ENCODE data around the gene TSPAN11. TPM values are rescaled to one million over a fixed set of nuclear protein-coding genes. Genes with fewer than 3 reads are reported as not detected.

TSPAN11 gene
- total and polyA plus RNA-seq, 10 donors, result 0.26 to 4.1 (median 1.4) TPM

DNA sequence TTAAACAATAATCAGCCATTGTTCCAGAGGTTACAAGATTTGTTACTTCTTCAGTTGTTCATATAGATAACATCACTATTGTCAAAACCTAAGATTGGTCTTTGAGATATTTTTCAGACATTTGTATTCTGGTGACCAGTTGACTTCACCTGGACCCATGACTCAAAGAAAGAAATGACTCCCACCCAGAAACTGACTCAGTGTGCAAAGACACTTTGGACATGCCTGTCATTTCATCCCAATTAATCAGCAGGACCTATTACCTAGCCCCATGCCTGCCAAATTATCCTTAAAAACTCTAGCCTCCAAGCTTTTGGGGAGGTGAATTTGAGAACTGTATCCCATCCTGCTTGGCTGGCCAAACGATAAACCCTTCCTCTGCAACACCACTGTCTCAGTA is 27.7 kb upstream of the TSPAN11 start:
- intact Hi-C loops (cut with DNase I; ENCODE audit: low total_unique reads), result no loop called here
- TF ChIP-seq POLR2A (IDR thresholded peaks at IDR 0.05) (no peak), POLR2AphosphoS5 (IDR thresholded peaks at IDR 0.05) (no peak)
- TF ChIP-seq, protein P1, sequence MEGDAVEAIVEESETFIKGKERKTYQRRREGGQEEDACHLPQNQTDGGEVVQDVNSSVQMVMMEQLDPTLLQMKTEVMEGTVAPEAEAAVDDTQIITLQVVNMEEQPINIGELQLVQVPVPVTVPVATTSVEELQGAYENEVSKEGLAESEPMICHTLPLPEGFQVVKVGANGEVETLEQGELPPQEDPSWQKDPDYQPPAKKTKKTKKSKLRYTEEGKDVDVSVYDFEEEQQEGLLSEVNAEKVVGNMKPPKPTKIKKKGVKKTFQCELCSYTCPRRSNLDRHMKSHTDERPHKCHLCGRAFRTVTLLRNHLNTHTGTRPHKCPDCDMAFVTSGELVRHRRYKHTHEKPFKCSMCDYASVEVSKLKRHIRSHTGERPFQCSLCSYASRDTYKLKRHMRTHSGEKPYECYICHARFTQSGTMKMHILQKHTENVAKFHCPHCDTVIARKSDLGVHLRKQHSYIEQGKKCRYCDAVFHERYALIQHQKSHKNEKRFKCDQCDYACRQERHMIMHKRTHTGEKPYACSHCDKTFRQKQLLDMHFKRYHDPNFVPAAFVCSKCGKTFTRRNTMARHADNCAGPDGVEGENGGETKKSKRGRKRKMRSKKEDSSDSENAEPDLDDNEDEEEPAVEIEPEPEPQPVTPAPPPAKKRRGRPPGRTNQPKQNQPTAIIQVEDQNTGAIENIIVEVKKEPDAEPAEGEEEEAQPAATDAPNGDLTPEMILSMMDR (IDR thresholded peaks at IDR 0.05 in 8 of 11, conservative IDR thresholded peaks at IDR 0.05 in 3 of 11), result no peak
- H3K36me3 ChIP-seq, result no peaks in the 10 kb centered on the region
- 78 to 100% (median 90%) methylated on average over 1 of the region's 1 CpG for WGBS, 5 donors
- no peak overlapping the region for H3K27ac ChIP-seq
- H3K27me3 ChIP-seq (replicated peaks in 1 of 7), result peaks cover 0 to 26% (median 0%) of the 10 kb centered on the region in 7 donors
- no peak for DNase-seq
- H3K4me1 ChIP-seq, result peaks cover 0 to 10% (median 0%) of the 10 kb centered on the region in 6 donors
- H3K9me3 ChIP-seq, result no peaks in the 10 kb centered on the region
- no peak overlapping the region for H3K4me3 ChIP-seq

DNA sequence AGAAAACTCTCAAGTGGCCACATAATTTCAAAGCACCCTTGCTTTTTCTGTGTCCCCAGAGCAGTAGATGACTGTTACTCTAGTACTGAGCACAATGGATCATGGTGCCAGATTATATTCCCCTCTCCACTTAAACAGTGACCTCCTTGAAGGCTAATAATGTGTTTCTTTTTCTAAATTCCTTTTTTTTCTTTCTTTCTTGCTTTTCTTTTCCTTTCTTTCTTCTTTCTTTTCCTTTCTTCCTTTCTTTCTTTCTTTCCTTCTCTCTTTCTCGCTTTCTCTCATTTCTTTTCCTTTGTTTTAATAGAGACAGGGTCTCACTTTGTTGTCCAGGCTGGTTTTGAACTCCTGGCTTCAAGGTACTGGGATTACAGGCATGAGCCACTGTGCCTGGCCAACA is 26.2 kb upstream of the TSPAN11 start:
- Histone ChIP-seq H3K27ac (no peak overlapping the region), H3K4me3 (no peak overlapping the region), H3K9me3 (no peaks in the 10 kb centered on the region), H3K27me3 (replicated peaks in 1 of 7) (peaks cover 0 to 17% (median 0%) of the 10 kb centered on the region in 7 donors), H3K36me3 (no peaks in the 10 kb centered on the region), H3K4me1 (peaks cover 0 to 10% (median 0%) of the 10 kb centered on the region in 6 donors)
- 54 to 95% (median 82%) methylated on average over 1 of the region's 1 CpG for WGBS, 5 donors
- TF ChIP-seq POLR2AphosphoS5 (IDR thresholded peaks at IDR 0.05) (no peak), POLR2A (IDR thresholded peaks at IDR 0.05) (no peak)
- TF ChIP-seq, protein P1 (IDR thresholded peaks at IDR 0.05 in 8 of 11, conservative IDR thresholded peaks at IDR 0.05 in 3 of 11), result no peak
- DNase-seq, result no peak
- intact Hi-C loops (cut with DNase I; ENCODE audit: low total_unique reads), result no loop called here

DNA sequence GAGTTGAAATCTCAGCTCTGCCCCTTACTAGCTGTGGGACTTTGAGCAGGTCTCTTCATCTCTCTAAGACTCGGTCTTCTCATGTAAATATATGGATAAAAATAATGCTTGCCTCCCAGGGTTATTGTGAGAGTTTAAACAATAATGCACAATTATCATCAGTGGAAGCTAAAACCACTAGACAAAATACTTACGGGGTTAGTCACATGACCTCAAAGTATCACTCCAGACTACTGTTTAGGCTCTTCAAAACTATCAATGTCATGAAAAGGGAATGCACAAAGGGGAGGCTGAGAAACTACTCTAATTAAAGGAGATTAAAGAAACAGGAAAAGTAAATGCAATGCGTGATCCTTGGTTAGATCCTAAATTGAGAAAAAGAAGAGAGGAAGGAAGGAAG is 24.5 kb upstream of the TSPAN11 start:
- peaks cover 0 to 11% (median 0%) of the 10 kb centered on the region in 7 donors for H3K27me3 ChIP-seq (replicated peaks in 1 of 7)
- H3K4me3 ChIP-seq, result no peak overlapping the region
- intact Hi-C loops (cut with DNase I; ENCODE audit: low total_unique reads), result no loop called here
- no peaks in the 10 kb centered on the region for H3K9me3 ChIP-seq
- H3K36me3 ChIP-seq, result no peaks in the 10 kb centered on the region
- H3K4me1 ChIP-seq, result peaks cover 0 to 10% (median 0%) of the 10 kb centered on the region in 6 donors
- TF ChIP-seq, protein P1 (IDR thresholded peaks at IDR 0.05 in 8 of 11, conservative IDR thresholded peaks at IDR 0.05 in 3 of 11), result no peak
- TF ChIP-seq POLR2A (IDR thresholded peaks at IDR 0.05) (no peak), POLR2AphosphoS5 (IDR thresholded peaks at IDR 0.05) (no peak)
- H3K27ac ChIP-seq, result no peak overlapping the region
- DNase-seq, result no peak
- 56 to 69% (median 63%) methylated on average over 3 of the region's 3 CpGs for WGBS, 5 donors

DNA sequence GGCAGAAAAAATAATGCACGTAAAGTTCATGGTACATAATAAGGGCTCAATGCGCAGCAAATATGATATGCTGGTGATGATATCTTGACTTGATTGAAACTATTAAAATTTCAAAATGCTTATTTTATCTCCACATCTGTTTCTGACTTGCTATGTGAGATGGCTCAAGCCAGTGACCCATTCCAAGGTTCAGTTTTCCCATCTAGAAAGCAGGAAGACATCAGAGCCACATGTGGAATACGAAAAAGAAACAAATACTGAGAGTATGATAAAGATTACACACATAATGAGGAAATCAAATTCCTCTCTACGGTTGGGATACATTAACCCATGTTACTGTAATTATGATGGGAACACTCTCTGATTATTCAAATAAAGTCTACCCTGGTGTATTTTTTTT is 24.0 kb upstream of the TSPAN11 start:
- peaks cover 0 to 11% (median 0%) of the 10 kb centered on the region in 7 donors for H3K27me3 ChIP-seq (replicated peaks in 1 of 7)
- 51 to 79% (median 68%) methylated on average over 4 of the region's 4 CpGs for WGBS, 5 donors
- TF ChIP-seq POLR2A (IDR thresholded peaks at IDR 0.05) (no peak), POLR2AphosphoS5 (IDR thresholded peaks at IDR 0.05) (no peak)
- TF ChIP-seq, protein P1 (IDR thresholded peaks at IDR 0.05 in 8 of 11, conservative IDR thresholded peaks at IDR 0.05 in 3 of 11), result no peak
- DNase-seq, result no peak
- no peak overlapping the region for H3K27ac ChIP-seq
- H3K36me3 ChIP-seq, result no peaks in the 10 kb centered on the region
- no peak overlapping the region for H3K4me3 ChIP-seq
- H3K4me1 ChIP-seq, result peaks cover 0 to 10% (median 0%) of the 10 kb centered on the region in 6 donors
- intact Hi-C loops (cut with DNase I; ENCODE audit: low total_unique reads), result no loop called here
- no peaks in the 10 kb centered on the region for H3K9me3 ChIP-seq

Data from spleen (tissue), 11 donors.